NCI-H187 treated with DMSO at 0.1 percent for 48 hours (cell line): ENCODE data around the gene TMEM176A.
"Not testable (repeated sequence)": the region's sequence is repeated elsewhere in the genome, so short reads cannot be mapped to it uniquely, and the experiment has no call there.

Experiments used
- DNase-seq: peaks from one replicate; lab custom pipeline; 2025; lab: John Stamatoyannopoulos, UW

Gene TMEM176A

DNA sequence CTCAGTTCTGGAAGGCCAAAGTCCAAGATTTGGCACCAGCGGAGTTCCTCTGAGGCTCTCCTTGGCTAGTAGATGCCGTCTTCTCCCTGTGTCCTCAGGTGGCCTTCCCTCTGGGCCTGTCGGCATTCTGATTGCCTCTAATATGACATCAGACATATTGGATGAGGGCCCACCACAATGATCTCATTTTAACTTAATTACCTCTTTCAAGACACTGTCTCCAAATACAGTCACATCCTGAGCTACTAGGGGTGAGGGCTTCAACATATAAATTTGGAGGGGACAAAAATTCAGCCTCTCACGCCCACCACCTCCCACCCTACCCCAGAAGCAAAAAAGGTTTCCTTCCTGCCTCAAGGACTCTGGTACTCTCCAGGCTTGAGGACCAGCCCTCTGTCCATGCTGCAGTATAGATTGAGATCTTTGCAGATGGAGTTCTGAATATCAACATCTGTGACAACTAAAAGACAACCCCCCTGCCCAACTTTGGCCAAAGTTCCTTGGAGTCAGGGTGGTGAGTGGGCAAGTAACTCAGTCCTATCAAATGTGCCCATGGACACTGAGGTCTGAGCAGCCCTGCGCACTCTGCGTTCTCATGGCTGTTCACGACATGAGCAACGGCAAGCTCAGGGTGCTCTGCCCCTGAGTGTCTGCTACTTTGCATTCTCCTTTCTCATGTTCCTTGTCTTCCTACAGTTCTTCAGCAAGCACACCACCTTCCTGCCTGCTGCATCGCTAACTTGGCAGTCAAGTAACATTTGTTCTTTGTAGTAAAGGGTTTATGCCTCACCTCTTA lies 11.9 kb upstream of the TMEM176A start:
- DNase-seq, result no peak

DNA sequence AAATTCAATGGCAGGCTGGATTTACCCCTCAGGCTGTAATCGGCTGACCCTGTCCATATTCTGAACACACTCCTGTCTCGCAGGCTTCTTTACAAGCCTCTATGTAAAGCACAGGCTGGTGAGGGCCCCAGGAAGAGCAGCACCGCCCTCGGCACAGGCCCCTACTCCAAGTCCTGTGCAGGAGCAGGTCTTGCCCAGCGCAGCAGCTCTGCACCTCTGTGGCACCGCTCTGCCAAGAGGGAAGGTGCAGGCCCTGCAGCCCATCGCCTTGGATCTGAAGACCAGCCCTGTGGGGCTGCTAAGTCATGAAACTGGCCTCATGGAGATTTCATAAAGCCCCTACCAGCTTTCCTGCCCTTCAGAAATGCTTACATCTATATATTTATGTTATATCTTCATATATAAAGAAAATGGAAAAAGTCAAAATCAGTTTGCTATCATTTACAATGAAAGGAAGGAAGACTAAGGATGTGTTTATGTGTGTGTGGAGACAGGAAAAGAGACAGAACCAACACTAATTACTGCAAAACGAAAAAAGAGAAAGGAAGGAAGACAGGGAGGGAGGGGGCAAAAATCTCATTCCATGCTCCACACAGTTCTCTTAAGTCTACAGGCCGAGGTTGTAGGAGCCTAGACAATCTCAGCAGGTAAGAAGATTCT lies 10.0 kb upstream of the TMEM176A start:
- DNase-seq, result no peak

DNA sequence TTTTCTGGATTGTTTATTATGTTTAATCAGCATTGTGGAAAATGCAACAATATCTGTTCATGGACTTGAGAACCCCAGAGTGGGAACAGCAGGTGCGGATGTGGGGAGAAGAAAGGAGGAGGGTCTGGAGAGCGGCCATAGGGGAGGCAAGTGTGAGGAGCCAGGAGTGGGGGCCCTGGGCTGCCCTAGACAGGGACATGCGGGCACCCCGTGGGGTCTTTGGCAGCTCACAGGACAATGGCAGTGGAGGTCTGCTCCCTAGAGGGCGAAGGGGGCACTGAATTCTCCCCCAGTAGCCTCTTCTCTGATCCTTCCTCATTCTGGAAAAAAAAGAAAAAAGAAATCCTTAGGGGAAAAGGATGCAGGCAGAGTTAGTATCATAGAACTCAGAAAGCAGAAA lies 9.3 kb upstream of the TMEM176A start:
- no peak for DNase-seq

GRCh38 chr7:150791746-150792452 lies 8.7 kb upstream of the TMEM176A start:
- no peak for DNase-seq

DNA sequence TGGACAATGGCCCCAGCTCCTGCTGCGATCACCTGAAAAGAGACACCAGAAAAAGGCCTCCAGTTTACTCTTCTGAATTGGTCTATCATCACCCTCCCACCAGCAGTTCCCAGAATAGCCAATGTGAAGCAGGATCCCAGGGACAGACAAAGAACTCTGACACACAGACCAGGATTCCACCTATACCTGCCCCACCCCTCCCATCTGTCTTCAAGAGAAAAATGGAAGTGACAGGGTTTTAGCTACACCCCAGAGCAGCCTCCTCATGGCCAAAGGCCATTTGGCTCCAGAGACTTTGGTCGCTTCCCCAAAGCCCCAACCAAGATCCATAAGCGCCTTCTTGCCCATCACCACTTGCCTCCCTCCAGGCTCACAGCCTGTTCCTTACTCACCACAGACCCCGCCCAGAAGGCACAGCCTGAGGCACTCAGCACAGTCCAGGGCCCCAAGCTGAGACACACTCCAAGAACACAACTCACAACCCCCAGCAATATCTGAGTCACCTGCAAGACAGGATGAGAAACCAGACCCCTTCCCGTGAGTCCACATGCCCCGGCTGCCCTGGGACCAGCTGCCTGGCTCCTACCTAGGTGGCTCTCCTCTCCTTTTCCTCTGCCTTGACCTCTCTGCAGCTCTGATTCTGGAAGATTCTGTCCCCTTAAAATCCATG lies 6.9 kb upstream of the TMEM176A start:
- no peak for DNase-seq

DNA sequence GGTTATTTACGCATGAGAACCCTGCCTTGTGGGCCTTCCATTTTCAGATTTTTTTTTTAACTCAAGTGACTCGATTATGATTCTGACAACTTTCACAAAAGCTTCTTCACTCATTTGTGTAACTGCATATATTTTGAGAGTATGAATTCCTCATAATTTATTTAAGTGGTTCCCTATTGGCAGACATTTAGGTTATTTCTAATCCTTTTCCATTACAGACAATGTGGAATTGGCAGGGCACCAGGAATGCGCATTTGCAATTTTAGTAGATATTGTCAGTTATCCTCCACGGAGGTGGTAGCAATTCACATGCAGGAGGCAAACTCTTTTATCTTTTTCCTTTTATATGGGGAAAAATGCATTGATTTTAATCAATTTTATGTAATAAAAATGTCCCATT lies 2.9 kb upstream of the TMEM176A start:
- DNase-seq, result no peak

DNA sequence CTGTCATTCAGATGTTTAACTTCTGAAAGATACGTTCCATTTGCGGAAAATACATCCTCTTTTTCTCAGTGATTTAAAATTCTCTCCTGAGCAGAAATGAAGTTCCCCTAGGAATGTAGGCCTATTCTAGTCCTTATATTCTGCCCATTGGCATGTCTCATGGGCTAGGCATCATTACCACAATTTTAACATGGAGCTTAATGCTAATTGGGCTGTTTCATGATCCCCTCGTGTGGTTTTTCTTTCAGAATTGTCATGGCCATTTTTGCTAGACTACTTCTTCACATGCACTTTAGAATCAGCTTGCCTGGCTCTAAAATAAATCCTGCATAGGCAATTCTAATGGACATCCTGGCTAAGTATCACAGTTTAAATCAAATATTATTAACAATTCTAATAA lies 1.4 kb upstream of the TMEM176A start:
- no peak for DNase-seq

- DNase-seq, result no peak
Observed at GRCh38 chr7:150799741-150800580, 608 bp upstream of the TMEM176A start, which contains the start of gene TMEM176B. TSS of gene TMEM176B (minus strand) at chr7:150800364. CDS start at chr7:150796569, 3,795 bp downstream.

- no peak for DNase-seq
Observed at GRCh38 chr7:150801242-150801945, 825 bp downstream of the TMEM176A start.

DNA sequence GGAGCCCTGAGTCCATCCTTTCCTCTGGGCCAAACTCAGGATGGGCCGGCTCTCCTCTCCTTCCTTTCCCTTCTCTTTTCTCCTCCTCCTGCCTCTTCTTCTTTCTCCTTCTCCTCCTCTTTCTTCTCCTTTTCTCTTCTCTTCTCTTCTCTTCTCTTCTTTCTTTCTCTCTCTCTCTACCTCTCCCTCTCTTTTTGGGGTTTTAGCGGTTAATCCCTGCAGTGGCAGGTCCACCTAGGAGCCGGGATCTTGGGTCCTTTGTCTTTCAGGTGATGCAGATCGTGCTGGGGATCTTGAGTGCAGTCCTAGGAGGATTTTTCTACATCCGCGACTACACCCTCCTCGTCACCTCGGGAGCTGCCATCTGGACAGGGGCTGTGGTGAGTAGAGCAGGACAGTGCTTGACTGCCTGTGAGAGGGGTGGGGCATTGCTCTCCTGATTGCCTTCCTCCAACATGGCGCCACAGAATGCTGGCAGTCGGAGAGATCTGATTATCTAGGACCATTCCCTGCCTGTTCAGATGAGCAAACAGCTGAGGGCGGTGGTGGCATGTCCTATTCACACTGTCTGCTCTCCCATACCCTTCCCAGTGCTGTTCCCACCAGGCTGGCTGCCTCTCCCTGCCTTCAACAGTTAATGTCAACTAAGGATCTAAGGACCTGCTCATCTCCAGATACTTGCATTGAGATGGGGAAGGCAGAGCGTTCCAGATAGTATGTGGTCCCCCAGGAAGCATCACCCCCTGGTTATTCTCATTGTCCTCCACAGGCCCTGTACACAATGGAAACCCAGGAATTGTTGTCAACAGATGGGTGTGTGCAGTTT lies 1.6 kb downstream of the TMEM176A start:
- DNase-seq, result no peak

DNA sequence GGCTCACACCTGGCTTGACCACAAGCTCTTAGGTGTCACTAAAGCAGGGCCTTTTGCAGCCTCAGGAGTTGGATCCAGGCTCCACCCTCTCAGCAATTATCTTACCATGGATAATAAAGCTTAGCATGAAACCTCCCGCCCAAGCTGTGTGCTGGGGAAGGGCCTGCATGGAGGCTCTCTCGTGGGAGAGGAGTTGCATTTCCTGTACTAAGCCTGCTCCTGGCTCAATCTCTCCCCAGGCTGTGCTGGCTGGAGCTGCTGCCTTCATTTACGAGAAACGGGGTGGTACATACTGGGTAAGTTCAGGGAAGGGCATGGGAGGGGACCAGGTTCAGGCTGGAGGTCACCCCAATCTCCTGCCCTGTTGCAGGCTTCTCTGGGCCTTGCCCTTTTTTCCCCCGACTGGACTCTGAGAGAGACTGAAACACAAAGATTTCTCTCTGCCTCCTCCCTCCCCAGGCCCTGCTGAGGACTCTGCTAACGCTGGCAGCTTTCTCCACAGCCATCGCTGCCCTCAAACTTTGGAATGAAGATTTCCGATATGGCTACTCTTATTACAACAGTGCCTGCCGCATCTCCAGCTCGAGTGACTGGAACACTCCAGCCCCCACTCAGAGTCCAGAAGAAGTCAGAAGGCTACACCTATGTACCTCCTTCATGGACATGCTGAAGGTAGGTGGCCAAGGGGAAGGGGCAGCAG lies 2.7 kb downstream of the TMEM176A start:
- no peak for DNase-seq

DNA sequence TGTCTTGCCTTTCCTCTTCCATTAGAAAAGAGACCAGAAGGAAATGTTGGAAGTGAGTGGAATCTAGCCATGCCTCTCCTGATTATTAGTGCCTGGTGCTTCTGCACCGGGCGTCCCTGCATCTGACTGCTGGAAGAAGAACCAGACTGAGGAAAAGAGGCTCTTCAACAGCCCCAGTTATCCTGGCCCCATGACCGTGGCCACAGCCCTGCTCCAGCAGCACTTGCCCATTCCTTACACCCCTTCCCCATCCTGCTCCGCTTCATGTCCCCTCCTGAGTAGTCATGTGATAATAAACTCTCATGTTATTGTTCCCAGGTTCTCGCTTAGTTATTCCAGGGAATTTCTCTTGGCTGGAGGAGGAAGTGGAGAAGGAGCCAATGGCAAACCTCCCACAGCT lies 4.2 kb downstream of the TMEM176A start:
- no peak for DNase-seq

- no peak for DNase-seq
Observed at GRCh38 chr7:150805864-150806263, 5.3 kb downstream of the TMEM176A start.

DNA sequence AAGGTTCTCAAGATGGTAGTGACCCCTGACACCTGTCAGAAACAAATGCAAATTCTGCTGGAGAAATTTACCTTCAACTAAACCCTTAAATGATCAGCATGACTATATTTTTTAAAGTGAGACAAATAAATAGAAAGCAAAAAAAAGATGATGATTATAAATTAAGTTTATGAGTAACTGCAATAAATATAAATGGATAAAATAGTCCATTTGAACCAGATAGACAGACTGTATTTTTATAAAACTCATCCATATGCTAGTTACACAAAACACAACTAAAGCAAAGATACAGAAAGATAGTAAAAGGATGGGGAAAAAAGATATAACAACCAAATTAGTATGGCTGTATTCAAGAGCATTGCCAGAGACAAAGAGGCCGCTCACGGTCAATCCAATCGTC lies 5.9 kb downstream of the TMEM176A start:
- DNase-seq, result no peak

- DNase-seq, result no peak
Observed at GRCh38 chr7:150806863-150807262, 6.3 kb downstream of the TMEM176A start.

- not testable (repeated sequence) for DNase-seq
Observed at GRCh38 chr7:150807616-150808438, 7.3 kb downstream of the TMEM176A start.

- no peak for DNase-seq
Observed at GRCh38 chr7:150814328-150815001, 13.9 kb downstream of the TMEM176A start.

DNA sequence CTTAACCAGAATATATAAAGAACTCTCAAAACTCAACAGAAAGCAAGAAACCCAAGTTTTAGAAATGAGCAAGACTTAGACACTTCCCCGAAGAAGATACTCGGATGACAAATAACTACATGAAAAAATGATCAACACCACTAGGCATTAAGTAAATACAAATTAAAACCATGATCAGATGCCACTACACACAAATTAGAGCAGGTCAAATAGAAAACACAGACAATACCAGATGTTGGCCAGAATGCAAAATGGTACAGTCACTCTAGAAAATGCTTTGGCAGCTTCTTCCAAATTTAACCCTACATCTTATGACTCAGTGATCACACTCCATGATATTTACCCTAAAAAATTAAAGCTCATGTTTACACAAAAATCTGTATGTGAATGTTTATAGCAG lies 18.4 kb downstream of the TMEM176A start:
- no peak for DNase-seq
